ENCODE measurements around the gene REEP1. TPM values are rescaled to one million over a fixed set of nuclear protein-coding genes. Genes with fewer than 3 reads are reported as not detected.
"Not testable (repeated sequence)": the region's sequence is repeated elsewhere in the genome, so short reads cannot be mapped to it uniquely, and the experiment has no call there.

REEP1 gene
- total RNA-seq, 1 donor from 2014 or later: 147 TPM

GRCh38 chr2:86203614-86204013 lies 133.8 kb downstream of the REEP1 start:
- DNase-seq (ENCODE audit: low spot score in 2 of 2): no peak
- FAIRE-seq: no peak

- no peak for DNase-seq (ENCODE audit: low spot score in 2 of 2)
- FAIRE-seq: no peak
These were observed 134.7 kb downstream of the REEP1 start for GRCh38 chr2:86202702-86203101.

- no peak for FAIRE-seq
These were observed 135.1 kb downstream of the REEP1 start for GRCh38 chr2:86202336-86202692.

GRCh38 chr2:86201671-86202335 lies 135.6 kb downstream of the REEP1 start:
- FAIRE-seq: no peak
- DNase-seq (ENCODE audit: low spot score in 2 of 2): no peak

More at GRCh38 chr2:86202336-86202692, 135.1 kb downstream of the REEP1 start:
- no peak for DNase-seq (ENCODE audit: low spot score in 2 of 2)

- not testable (repeated sequence) for DNase-seq (ENCODE audit: low spot score in 2 of 2); FAIRE-seq
These were observed 136.9 kb downstream of the REEP1 start for GRCh38 chr2:86200564-86200963.

- DNase-seq (ENCODE audit: low spot score in 2 of 2): no peak
- no peak for FAIRE-seq
These were observed 137.6 kb downstream of the REEP1 start for GRCh38 chr2:86199834-86200177.

- FAIRE-seq (no peak), DNase-seq (ENCODE audit: low spot score in 2 of 2) (no peak)
These were observed 141.5 kb downstream of the REEP1 start for GRCh38 chr2:86195808-86196387.

GRCh38 chr2:86195055-86195807 lies 142.2 kb downstream of the REEP1 start, which contains the start of gene IMMT:
TSS of gene IMMT (minus strand) at chr2:86195462. CDS start at chr2:86195382, 80 bp downstream.
- DNase-seq (ENCODE audit: low spot score in 2 of 2) (peak; percentile 81 to 83), FAIRE-seq (no peak)

GRCh38 chr2:86194751-86195054 lies 142.7 kb downstream of the REEP1 start:
- DNase-seq (ENCODE audit: low spot score in 2 of 2) (no peak), FAIRE-seq (no peak)

- DNase-seq (ENCODE audit: low spot score in 2 of 2) (no peak), FAIRE-seq (no peak)
These were observed 143.4 kb downstream of the REEP1 start for GRCh38 chr2:86193901-86194567.

- FAIRE-seq (no peak), DNase-seq (ENCODE audit: low spot score in 2 of 2) (no peak)
These were observed 147.5 kb downstream of the REEP1 start for GRCh38 chr2:86189782-86190416.

GRCh38 chr2:86186431-86186830 lies 151.0 kb downstream of the REEP1 start:
- FAIRE-seq (no peak), DNase-seq (ENCODE audit: low spot score in 2 of 2) (no peak)

- no peak for DNase-seq (ENCODE audit: low spot score in 2 of 2)
- FAIRE-seq: no peak
These were observed 151.8 kb downstream of the REEP1 start for GRCh38 chr2:86185517-86186212.

- no peak for FAIRE-seq
These were observed 160.8 kb downstream of the REEP1 start for GRCh38 chr2:86176597-86176996.

GRCh38 chr2:86175828-86176227 lies 161.6 kb downstream of the REEP1 start:
- FAIRE-seq (no peak), DNase-seq (ENCODE audit: low spot score in 2 of 2) (no peak)

More at GRCh38 chr2:86176597-86176996, 160.8 kb downstream of the REEP1 start:
- DNase-seq (ENCODE audit: low spot score in 2 of 2): no peak

GRCh38 chr2:86174445-86174844 lies 163.0 kb downstream of the REEP1 start:
- FAIRE-seq: no peak
- no peak for DNase-seq (ENCODE audit: low spot score in 2 of 2)

- no peak for FAIRE-seq
- DNase-seq (ENCODE audit: low spot score in 2 of 2): no peak
These were observed 164.8 kb downstream of the REEP1 start for GRCh38 chr2:86172610-86173009.

- DNase-seq (ENCODE audit: low spot score in 2 of 2) (no peak), FAIRE-seq (no peak)
These were observed 166.1 kb downstream of the REEP1 start for GRCh38 chr2:86171295-86171694.

GRCh38 chr2:86170449-86170848 lies 167.0 kb downstream of the REEP1 start:
- no peak for FAIRE-seq
- DNase-seq (ENCODE audit: low spot score in 2 of 2): no peak
